ENCODE results near the gene APC2. TPM values are rescaled to one million over a fixed set of nuclear protein-coding genes. Genes with fewer than 3 reads are reported as not detected.

The APC2 gene
- total RNA-seq, 1 experiment from 2014 or later: 1.4 TPM

GRCh38 chr19:1478934-1479707 is 29.2 kb downstream of the APC2 start, which contains the start of gene C19orf25 (continued):
- TF ChIP-seq PREB (CRISPR knock-in tag; IDR thresholded peaks at IDR 0.05; ENCODE audit: borderline replicate concordance): no peak
- TF ChIP-seq FOXP4 (CRISPR knock-in tag; IDR thresholded peaks at IDR 0.05): no peak
- TF ChIP-seq IRF2 (CRISPR knock-in tag; IDR thresholded peaks at IDR 0.05; ENCODE audit: borderline replicate concordance, low read depth): no peak
- TF ChIP-seq ZBTB21 (CRISPR knock-in tag; IDR thresholded peaks at IDR 0.05; ENCODE audit: borderline replicate concordance): no peak
- 0 out of 2 replicates have a peak, but pooled peaks have one; percentile 50 for TF ChIP-seq HMGXB4 (CRISPR knock-in tag; IDR thresholded peaks at IDR 0.05)
- TF ChIP-seq SMAD3 (CRISPR knock-in tag; IDR thresholded peaks at IDR 0.05; ENCODE audit: borderline replicate concordance): no peak
- peak; percentile 40 for TF ChIP-seq ETV6 (CRISPR knock-in tag; IDR thresholded peaks at IDR 0.05)
- no peak for TF ChIP-seq ZNF671 (CRISPR knock-in tag; IDR thresholded peaks at IDR 0.05)
- TF ChIP-seq IRF1 (CRISPR knock-in tag; IDR thresholded peaks at IDR 0.05): no peak

- DNase-seq (ENCODE audit: low spot score) (no peak), ATAC-seq (no peak)
- Mint-ChIP-seq H3K36me3 (peaks cover 4% of the 10 kb centered on the region), H3K9me3 (no peaks in the 10 kb centered on the region), H3K27me3 (ENCODE audit: low read depth) (no peaks in the 10 kb centered on the region; the same call in 1 of the 2 replicates), H3K27ac (no peak overlapping the region), H3K4me1 (peaks cover 7% of the 10 kb centered on the region; the same call in 1 of the 2 replicates), H3K4me3 (no peak overlapping the region)
- ChIA-PET CTCF (no interaction called here), POLR2A (no interaction called here)
- TF ChIP-seq SP1 (CRISPR knock-in tag; conservative IDR thresholded peaks at IDR 0.05): no peak
These were observed 31.4 kb downstream of the APC2 start for GRCh38 chr19:1481224-1481892.

GRCh38 chr19:1481893-1482360 is 32.0 kb downstream of the APC2 start:
- no peak overlapping the region for H3K27ac Mint-ChIP-seq
- peaks cover 4% of the 10 kb centered on the region for H3K36me3 Mint-ChIP-seq
- H3K4me3 Mint-ChIP-seq: no peak overlapping the region
- H3K9me3 Mint-ChIP-seq: no peaks in the 10 kb centered on the region
- ATAC-seq (no peak), DNase-seq (ENCODE audit: low spot score) (no peak)
- ChIA-PET POLR2A (no interaction called here), CTCF (no interaction called here)
- no peaks in the 10 kb centered on the region; the same call in 1 of the 2 replicates for H3K27me3 Mint-ChIP-seq (ENCODE audit: low read depth)
- H3K4me1 Mint-ChIP-seq: peaks cover 7% of the 10 kb centered on the region; the same call in 1 of the 2 replicates
- no peak for TF ChIP-seq CREB1 (CRISPR knock-in tag; IDR thresholded peaks at IDR 0.05)
- no peak for TF ChIP-seq RORB (CRISPR knock-in tag; IDR thresholded peaks at IDR 0.05)
- no peak for TF ChIP-seq ZNF317 (CRISPR knock-in tag; IDR thresholded peaks at IDR 0.05; ENCODE audit: borderline replicate concordance, low read depth)
- no peak for TF ChIP-seq ZBTB43 (CRISPR knock-in tag; IDR thresholded peaks at IDR 0.05)
- TF ChIP-seq ERG (CRISPR knock-in tag; IDR thresholded peaks at IDR 0.05): no peak
- TF ChIP-seq MXD4 (CRISPR knock-in tag; IDR thresholded peaks at IDR 0.05; ENCODE audit: borderline replicate concordance): no peak

Measured in WTC11 (cell line).